GM12892 (cell line): ENCODE measurements around the gene PLEKHA5.

Source experiments
- POLR2A ChIP-seq: IDR thresholded peaks from 2 replicates; pipeline ENCODE4 v1.6.1; 2011; ENCODE audit warnings: low read depth, low read length, control low read depth
- POLR2AphosphoS5 ChIP-seq: IDR thresholded peaks from 2 replicates; pipeline ENCODE4 v1.6.1; 2011; ENCODE audit warnings: low read depth, low read length, control low read depth

DNA sequence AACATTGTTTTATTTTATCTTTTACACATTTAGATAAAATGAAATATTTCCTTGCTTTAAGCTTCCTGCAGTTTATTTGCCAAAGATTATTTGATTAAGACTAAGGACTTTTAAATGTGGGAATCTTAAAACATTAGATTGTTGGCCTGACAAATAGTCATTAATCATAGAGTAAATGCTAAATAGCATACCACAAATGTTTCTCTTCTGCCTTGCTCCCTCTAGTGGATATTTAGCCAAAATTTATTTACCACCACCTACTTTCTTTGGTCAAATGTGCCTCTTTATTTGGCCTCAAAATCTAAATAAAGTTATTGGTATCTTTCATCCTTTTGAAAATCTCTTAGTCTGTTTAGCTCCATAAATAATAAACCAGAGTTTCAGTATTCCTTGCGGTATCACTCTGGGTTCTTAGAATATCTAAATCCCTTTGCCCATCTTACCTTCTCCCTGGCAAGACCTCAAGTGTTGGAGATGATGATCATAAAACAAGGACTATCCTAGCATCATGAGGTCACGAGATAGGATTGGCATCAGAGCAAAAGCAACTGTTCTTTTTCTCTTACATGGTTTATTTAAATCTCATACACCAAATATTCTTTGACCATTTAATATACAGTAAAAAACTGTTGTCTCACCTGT is 159.2 kb downstream of the PLEKHA5 start:
- TF ChIP-seq POLR2A (no peak), POLR2AphosphoS5 (no peak)
